Skeletal muscle tissue (tissue), 4 donors: ENCODE data around the gene ACBD6. TPM values are rescaled to one million over a fixed set of nuclear protein-coding genes. Genes with fewer than 3 reads are reported as not detected.

Experiments used
- H3K27ac ChIP-seq: one replicate; pipeline ENCODE4 v1.7.0; 2013; ENCODE audit warnings: mild to moderate bottlenecking, low read depth, low read length, inconsistent platforms
- H3K27me3 ChIP-seq, 3 donors: one replicate each; pipeline ENCODE4 v1.7.0; 2013; ENCODE audit warnings: low read length in 3 of 3; ENCODE audit not compliant: control insufficient read depth in 3 of 3, insufficient read depth in 3 of 3
- H3K36me3 ChIP-seq, 3 donors: one replicate each; pipeline ENCODE4 v1.7.0; 2013; ENCODE audit warnings: low read length in 3 of 3; ENCODE audit not compliant: control insufficient read depth in 3 of 3, insufficient read depth in 3 of 3
- H3K4me1 ChIP-seq, 3 donors: one replicate each; pipeline ENCODE4 v1.7.0; 2013; ENCODE audit warnings: low read length in 3 of 3, mild to moderate bottlenecking in 3 of 3; ENCODE audit not compliant: control insufficient read depth in 3 of 3, insufficient read depth in 3 of 3
- H3K4me3 ChIP-seq, 3 donors: one replicate each; pipeline ENCODE4 v1.7.0; 2013; ENCODE audit warnings: low read length in 3 of 3
- H3K9ac ChIP-seq, 3 donors: one replicate each; pipeline ENCODE4 v1.7.0; 2013; ENCODE audit warnings: low read length in 3 of 3, mild to moderate bottlenecking in 3 of 3, moderate library complexity in 2 of 3, low read depth in 1 of 3
- H3K9me3 ChIP-seq, 3 donors: one replicate each; pipeline ENCODE4 v1.7.0; 2013; ENCODE audit warnings: low read length in 3 of 3; ENCODE audit not compliant: control insufficient read depth in 3 of 3
- total RNA-seq: library from RNA; depleted of rRNA; stranded (reverse); fragments of >200 nt; gene quantifications from one replicate; pipeline ENCODE4 v1.2.3, GENCODE V29; 2014
- donor health status: Osteomylitis.

The ACBD6 gene
- total RNA-seq, 1 donor from 2014 or later: 40.7 TPM

DNA sequence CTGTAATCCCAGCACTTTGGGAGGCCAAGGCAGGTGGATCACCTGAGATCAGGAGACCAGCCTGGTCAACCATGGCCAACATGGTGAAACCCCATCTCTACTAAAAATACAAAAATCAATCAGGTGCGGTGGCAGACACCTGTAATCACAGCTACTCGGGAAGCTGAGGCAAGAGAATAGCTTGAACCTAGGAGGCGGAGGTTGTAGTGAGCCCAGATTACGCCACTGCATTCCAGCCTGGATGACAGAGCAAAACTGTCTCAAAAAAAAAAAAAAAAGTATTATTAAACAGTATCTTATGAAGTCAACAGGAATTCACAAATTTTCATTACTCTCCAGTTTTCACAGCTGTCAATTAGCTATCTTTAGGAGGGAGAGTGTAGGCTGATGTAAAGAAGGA lies 3.8 kb downstream of the ACBD6 start:
- Histone ChIP-seq H3K9ac (no peak overlapping the region), H3K4me3 (no peak overlapping the region), H3K27me3 (no peaks in the 10 kb centered on the region), H3K36me3 (peaks cover 0 to 6% (median 3%) of the 10 kb centered on the region in 3 donors), H3K4me1 (peaks cover 8 to 21% (median 14%) of the 10 kb centered on the region in 3 donors), H3K9me3 (no peaks in the 10 kb centered on the region), H3K27ac (no peak overlapping the region)

DNA sequence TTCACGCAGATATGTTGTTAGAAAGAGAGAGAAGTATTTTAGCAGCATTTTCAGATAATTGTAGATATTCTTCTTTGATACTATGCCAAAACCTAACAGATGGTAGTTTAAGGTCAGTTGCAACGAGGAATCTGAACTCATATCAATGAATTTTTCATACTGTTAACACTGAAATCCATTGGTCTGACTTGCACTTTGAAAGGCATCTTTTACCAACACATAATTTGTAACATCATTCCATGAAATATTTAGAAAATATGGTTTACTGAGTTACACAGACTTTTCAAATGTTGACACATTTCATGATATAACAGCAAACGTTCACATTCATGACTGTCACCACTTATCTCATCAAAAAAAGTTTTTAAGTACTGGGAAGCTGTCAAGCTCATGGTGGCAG lies 4.6 kb downstream of the ACBD6 start:
- Histone ChIP-seq H3K9me3 (no peaks in the 10 kb centered on the region), H3K4me1 (peaks cover 8 to 15% (median 9%) of the 10 kb centered on the region in 3 donors), H3K36me3 (peaks cover 0 to 10% (median 4%) of the 10 kb centered on the region in 3 donors), H3K9ac (no peak overlapping the region), H3K27me3 (no peaks in the 10 kb centered on the region), H3K4me3 (no peak overlapping the region), H3K27ac (no peak overlapping the region)

DNA sequence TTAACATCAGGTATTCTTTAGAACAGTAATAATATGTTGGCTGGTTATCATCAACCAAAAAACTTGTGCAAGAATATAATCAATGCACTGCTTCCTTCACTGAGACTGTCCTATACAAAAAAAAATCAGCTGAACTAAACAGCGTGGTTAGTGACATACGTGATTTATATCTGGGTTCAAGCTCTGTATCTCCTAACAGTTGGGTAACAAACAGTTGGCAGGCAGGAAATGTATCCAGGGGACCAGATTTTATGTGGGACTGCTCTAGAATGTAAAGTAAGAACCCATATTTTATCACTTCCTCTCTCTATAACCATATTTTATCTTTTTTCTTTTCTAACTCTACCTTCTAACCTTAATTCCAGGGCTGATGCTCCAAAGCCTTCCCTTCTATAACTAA lies 8.0 kb downstream of the ACBD6 start:
- H3K36me3 ChIP-seq: peaks cover 0 to 10% (median 4%) of the 10 kb centered on the region in 3 donors
- no peak overlapping the region for H3K27ac ChIP-seq
- no peaks in the 10 kb centered on the region for H3K4me1 ChIP-seq
- H3K27me3 ChIP-seq: no peaks in the 10 kb centered on the region
- H3K9ac ChIP-seq: no peak overlapping the region
- no peaks in the 10 kb centered on the region for H3K9me3 ChIP-seq
- H3K4me3 ChIP-seq: no peak overlapping the region

DNA sequence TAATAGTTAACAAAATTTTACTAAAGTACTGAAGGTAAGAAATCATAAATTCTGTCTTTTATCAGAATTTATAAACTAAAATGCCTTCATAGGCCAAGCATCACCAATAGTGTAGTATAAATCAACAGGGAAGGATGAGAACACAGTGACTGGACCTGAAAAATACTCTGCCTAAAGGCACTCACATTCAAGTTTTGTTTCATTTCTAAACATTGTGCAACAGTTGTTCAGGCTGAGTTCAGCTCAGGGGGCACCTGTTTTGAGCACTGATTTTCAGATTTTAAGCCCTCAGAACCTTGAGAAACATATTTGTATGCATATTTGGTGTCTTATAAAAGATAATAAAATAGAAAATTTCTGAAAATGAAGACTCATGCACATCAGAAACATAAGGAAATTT lies 12.4 kb downstream of the ACBD6 start:
- Histone ChIP-seq H3K4me1 (no peaks in the 10 kb centered on the region), H3K4me3 (no peak overlapping the region), H3K9me3 (no peaks in the 10 kb centered on the region), H3K27me3 (no peaks in the 10 kb centered on the region), H3K36me3 (peaks cover 3 to 20% (median 13%) of the 10 kb centered on the region in 3 donors), H3K27ac (no peak overlapping the region), H3K9ac (no peak overlapping the region)

DNA sequence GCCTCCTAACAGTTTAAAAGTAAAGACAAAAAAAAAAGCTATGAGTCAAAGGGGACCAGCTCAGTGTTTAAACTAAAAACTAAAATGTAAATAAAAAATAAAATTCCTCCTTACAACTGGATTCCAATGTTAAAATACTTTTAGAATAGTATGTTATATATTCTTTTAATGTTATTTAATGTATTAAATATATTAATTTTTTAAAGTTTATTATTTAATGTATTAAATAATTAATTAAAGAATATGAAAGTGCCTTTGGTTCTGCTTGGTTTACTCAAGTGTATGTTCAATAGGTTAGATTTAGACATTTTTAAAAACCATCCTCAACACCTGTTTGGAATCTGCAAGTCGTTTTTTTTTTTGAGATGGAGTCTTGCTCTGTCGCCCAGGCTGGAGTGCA lies 13.1 kb downstream of the ACBD6 start:
- H3K4me3 ChIP-seq: no peak overlapping the region
- no peaks in the 10 kb centered on the region for H3K27me3 ChIP-seq
- H3K27ac ChIP-seq: no peak overlapping the region
- no peaks in the 10 kb centered on the region for H3K9me3 ChIP-seq
- no peak overlapping the region for H3K9ac ChIP-seq
- H3K4me1 ChIP-seq: no peaks in the 10 kb centered on the region
- peaks cover 3 to 20% (median 12%) of the 10 kb centered on the region in 3 donors for H3K36me3 ChIP-seq

DNA sequence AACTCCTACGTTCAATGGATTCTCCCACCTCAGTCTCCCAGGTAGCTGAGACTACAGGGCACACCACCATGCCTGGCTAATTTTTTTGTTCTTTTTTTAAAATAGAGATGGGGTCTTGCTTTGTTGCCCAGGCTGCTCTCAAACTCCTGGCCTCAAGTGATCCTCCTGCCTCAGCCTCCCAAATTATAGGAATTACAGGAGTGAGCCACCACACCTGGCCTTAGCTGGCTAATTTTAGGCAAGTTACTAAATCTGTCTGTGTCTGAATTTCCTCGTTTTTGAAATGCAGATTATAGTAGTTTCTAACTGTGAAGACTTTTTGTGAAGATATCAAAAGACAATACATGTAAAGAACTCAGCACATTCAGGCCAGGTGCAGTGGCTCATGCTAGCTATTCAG lies 13.7 kb downstream of the ACBD6 start:
- Histone ChIP-seq H3K9me3 (no peaks in the 10 kb centered on the region), H3K4me3 (no peak overlapping the region), H3K9ac (no peak overlapping the region), H3K27ac (no peak overlapping the region), H3K36me3 (peaks cover 3 to 18% (median 9%) of the 10 kb centered on the region in 3 donors), H3K27me3 (no peaks in the 10 kb centered on the region), H3K4me1 (no peaks in the 10 kb centered on the region)

DNA sequence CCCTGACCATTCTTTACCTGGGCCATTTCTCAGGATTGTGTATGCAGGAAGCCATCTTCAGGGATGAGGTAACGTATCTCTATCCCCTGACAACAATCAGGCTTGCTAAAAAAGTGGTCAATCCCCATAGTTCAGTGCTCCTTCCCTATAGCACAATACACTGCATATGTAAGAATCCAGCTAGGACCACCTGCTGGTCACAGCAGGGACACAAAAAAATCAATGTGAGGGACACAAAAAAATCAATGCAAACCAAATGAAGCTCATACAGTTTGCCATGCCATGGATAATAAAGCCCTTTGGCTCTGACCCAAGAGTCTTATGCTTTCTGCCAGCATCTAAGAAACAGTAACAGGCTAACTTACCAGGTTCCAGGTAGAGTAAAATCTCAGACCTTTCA lies 16.3 kb downstream of the ACBD6 start:
- no peak overlapping the region for H3K4me3 ChIP-seq
- no peak overlapping the region for H3K27ac ChIP-seq
- no peaks in the 10 kb centered on the region for H3K9me3 ChIP-seq
- H3K4me1 ChIP-seq: no peaks in the 10 kb centered on the region
- H3K9ac ChIP-seq: no peak overlapping the region
- no peaks in the 10 kb centered on the region for H3K27me3 ChIP-seq
- H3K36me3 ChIP-seq: peaks cover 3 to 16% (median 4%) of the 10 kb centered on the region in 3 donors

DNA sequence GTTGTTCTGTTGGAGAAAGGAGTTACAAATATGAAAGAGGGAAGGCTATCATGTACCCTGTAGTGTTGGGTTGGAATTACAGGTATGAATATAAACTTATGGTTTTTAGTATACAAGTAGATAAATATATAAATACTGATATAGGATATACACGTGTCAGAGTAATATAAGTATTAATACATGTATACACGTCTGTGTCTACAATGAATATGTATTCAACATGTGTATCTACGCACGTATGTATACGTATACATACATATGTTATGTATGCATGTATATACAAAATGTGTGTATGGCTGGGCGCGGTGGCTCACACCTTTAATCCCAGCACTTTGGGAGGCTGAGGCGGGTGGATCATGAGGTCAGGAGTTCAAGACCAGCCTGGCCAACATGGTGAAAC lies 17.9 kb downstream of the ACBD6 start:
- H3K27me3 ChIP-seq: no peaks in the 10 kb centered on the region
- H3K27ac ChIP-seq: no peak overlapping the region
- no peaks in the 10 kb centered on the region for H3K9me3 ChIP-seq
- no peaks in the 10 kb centered on the region for H3K4me1 ChIP-seq
- H3K4me3 ChIP-seq: no peak overlapping the region
- H3K36me3 ChIP-seq: peaks cover 3 to 17% (median 5%) of the 10 kb centered on the region in 3 donors
- no peak overlapping the region for H3K9ac ChIP-seq

DNA sequence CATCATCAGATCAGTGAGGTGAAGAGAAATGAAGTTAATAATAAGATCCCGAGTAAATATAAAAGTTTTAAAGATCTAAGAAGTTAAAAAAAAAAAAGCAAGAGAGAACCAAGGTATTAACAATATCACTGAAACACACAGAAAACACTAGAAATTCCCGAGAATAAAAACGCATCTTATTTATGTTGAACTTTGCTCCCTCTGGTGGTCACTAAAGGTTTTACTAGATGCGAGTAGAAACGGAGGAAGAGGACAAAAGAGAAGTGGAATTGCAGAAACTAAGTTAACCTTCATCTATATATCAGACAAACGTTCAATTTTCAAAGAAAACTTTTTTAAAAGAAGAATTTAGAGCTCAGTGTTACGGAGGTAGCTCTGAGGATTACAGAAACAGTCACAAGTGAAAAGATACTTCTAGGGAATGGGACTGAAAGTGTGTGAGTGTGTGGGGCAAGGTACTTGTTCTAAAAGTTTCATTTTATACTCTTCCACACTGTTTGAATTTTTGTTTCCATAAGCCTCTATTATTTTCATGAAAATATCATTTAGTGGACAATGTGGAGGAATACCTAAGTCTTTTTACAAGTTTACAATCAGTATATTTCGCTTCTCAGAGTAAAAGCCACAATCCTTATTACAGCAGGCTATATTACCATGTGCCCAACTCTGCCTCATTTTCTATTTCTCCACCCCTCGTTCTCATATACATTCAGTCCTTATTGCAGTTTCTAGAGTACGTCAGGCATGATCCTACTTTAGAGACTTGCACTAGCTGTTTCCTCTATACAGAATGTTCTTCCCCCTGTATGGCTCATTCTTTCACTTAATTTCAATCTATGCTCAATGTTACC lies 19.7 kb downstream of the ACBD6 start:
- Histone ChIP-seq H3K9ac (no peak overlapping the region), H3K4me3 (no peak overlapping the region), H3K36me3 (peaks cover 3 to 17% (median 7%) of the 10 kb centered on the region in 3 donors), H3K4me1 (no peaks in the 10 kb centered on the region), H3K27ac (no peak overlapping the region), H3K27me3 (no peaks in the 10 kb centered on the region), H3K9me3 (no peaks in the 10 kb centered on the region)

DNA sequence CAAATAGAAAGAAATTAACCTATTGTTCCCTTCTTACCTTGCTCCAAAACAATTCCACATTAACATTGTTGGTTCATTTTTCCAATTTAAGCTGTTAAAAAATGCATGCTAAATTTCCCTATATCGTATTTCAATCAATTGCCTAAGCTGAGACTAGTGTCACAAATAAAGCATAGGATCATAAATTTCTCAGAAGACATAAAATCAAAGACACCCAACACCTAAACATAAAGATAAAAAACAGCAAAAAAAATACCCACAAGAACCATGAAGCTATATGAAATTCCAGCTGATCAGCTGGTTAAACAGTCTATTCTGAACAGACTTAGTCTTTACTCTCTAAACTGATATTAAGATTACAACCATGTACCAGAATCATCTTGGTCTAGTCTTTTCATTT lies 32.3 kb downstream of the ACBD6 start:
- no peaks in the 10 kb centered on the region for H3K9me3 ChIP-seq
- no peak overlapping the region for H3K4me3 ChIP-seq
- H3K4me1 ChIP-seq: no peaks in the 10 kb centered on the region
- no peak overlapping the region for H3K9ac ChIP-seq
- no peak overlapping the region for H3K27ac ChIP-seq
- no peaks in the 10 kb centered on the region for H3K36me3 ChIP-seq
- no peaks in the 10 kb centered on the region for H3K27me3 ChIP-seq
